GM08714 (cell line): ENCODE data around the gene CDKAL1.

Source experiments
- H3K4me3 ChIP-seq: fragments of 200-500 bp; sonication (Bioruptor generic); 2 replicates; pipeline ENCODE4 v1.5.1; 2014; ENCODE audit warnings: mild to moderate bottlenecking, low read length, inconsistent platforms
- ZNF274 ChIP-seq: IDR thresholded peaks from 2 replicates; pipeline ENCODE4 v1.6.1; 2012; ENCODE audit warnings: mild to moderate bottlenecking, low read depth, low read length

Gene CDKAL1

DNA sequence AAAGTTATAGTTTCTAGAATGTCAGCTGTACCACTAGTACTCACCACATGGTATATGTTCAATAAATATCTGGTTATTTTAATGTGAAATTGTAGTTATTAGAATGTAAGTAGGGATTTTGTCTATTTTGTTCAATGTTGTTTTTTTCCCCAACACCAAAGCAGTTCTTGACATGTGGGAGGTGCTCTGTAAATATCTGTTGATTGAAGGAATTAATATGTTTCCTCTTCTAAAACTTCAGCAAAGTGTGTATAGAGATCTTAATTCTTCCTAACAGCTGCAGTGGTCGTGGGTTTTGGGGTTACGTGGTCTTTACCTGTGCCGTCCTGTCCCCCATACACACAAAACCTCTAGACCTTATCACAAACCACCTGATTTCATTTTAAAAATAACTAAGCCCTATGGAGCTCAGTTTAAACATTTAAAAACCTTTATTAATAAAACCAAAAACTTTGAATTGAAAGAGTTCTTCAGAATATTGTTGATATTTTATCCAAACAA lies 587.4 kb downstream of the CDKAL1 start:
- no peak for TF ChIP-seq ZNF274
- H3K4me3 ChIP-seq: no peak overlapping the region

DNA sequence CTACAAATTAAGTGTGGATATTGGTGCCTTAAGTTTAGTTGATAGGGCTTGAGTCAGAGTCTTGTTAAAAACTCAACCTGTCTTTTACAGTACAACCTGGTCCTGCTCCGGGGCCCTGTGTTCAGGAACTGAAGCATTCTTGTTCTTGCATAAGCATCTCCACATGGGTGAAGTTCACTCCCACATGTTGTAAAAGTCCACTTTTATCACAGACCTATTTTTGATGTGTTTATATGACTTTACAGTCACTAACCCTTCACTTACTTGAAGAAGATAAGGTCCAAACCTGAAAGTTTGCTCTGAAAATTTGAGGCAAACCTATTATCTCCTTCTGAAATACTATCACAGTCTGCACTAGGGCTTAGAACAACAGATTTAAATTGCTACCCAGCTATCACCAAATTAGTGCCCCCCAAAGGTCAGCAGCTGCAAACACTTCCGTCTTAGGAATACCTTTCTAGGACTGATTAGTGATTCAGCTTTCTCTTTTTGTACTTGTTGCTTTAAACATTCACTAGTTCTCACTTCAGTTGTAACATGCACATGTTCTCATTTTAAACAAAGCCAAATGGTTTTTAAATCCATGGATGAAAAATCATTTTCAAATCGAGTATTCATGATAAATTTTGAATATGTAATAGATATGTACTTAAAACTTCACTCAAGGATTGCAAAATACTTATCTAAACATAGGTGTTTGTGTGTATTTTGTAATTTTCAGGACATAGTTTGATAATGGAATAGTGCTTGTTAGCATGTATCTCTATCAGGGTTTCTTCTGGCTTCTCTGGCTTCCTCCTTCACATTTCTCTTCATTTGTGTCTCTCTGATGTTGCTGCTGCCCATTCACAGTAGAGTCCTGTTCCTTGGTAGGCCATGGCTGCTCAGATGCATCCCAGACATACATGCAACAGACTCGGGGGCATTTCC lies 589.5 kb downstream of the CDKAL1 start:
- no peak overlapping the region for H3K4me3 ChIP-seq
- no peak for TF ChIP-seq ZNF274

DNA sequence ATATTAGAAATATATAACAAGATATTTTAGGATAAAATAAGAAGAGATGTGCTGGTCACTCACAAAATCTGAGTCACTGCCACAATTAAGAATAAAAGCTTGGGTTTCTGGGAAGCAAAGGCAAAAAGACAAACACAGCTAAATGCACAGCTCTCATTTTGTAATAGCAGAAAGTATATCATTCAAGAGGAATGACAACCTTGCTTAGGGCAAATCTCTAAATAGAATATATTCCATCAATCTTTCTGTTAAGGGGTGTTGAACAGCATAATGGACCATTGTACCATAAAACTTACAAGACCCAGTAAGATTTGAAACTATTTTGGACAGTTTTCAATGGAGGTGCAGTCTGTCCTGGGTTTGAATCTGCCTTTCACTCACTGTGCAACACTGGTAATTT lies 594.3 kb downstream of the CDKAL1 start:
- TF ChIP-seq ZNF274: no peak
- no peak overlapping the region for H3K4me3 ChIP-seq

DNA sequence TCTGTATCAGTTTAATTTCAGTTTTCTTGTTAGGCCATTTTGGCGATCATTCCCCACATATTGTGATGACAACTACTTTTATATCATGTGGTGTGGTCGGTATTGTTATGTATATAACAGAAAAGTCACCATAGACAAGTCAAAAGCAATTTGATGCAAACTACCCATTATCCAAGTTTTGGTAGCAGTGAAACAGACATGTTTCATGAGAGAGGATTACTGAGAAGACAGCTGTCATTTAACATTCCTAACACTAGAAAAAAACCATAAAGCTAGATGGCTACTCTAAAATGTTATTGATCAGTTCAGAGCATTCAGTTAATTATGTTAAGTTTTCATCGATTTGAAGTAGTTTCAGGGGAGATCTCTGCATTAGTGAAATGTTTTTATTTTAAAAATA lies 597.1 kb downstream of the CDKAL1 start:
- TF ChIP-seq ZNF274: no peak

DNA sequence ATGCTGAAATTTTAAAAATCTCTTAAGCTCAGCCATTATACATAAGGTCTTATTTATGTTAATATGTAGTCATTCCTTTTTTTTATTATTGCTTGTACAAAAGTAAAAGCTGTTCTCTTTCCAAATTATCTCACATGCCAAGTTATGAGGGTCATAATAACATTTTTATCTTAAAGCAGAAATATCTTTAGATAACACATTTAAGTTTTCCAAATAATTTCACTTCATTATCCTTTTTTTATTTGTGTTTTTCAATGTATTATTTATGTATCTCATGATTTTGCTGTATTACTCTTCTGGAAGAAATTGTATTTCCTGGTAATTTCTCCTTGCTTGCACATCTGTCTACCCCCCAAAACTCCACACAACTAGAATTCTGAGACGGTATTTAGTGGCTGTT lies 598.2 kb downstream of the CDKAL1 start:
- no peak for TF ChIP-seq ZNF274

More for the DNA sequence above, 597.1 kb downstream of the CDKAL1 start:
- no peak overlapping the region for H3K4me3 ChIP-seq

DNA sequence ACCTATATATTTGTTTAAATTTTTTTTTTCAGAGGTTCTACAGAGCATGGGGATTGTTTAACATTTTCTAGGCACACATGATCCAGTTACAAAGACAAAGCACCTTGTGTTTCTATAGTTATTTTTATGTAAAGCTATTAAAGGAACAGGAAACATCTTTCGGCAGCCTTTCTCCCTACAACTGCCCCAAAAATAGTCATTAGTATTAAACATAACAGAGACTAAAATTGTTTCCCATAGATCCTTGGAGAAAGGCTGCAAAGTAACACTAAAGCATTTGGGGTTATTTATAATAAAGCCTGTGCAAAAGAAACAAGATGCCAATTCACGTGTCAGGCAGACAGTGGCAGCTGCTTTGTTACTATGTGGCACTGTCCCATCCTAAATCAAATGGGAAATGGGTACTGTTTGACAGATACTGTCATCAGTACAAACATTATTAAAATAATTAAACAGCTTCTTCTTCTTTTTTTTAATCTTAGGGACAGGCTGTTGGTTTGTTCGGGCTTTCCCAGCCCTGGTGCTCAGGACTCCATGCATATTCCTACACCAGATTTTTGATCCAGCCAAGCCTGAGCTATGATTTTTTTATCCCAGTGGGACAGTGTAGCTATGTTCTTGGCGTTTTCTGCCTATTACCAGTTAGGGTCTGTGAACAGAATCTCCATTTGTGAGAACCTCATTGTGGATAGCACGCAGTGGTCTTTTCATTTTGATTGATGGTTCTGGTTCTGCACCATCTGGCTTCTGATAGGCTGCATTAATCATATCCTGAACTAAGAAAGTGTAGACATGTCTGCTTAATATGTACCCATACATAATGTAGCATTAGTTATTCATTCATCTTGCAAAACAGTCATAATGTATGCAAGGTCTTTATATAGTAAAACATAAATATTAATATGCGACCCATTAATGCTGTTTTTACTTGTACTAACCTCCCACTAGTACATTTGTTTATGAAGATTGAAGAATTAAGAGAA lies 598.9 kb downstream of the CDKAL1 start:
- no peak for TF ChIP-seq ZNF274

More for the DNA sequence above, 598.2 kb downstream of the CDKAL1 start:
- H3K4me3 ChIP-seq: no peak overlapping the region

DNA sequence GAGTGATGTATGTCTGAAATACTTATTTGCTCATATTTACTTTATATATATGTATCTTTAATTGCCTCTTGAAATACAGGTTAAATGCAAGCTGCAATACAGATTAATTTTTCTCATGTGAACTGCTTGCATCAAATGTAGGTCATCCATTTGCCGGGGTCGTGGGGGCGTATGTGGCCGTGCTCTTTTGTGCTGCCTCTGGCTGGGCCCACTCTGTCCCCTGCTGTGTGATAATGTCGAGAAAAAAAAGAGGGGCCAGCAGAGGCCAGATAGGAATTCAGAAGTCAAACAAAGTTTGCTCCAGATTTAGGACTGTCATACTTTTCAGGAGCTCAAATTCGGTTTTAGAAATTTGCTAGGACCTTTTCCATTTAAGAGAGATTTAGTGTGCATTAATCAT lies 599.6 kb downstream of the CDKAL1 start:
- no peak for TF ChIP-seq ZNF274
- H3K4me3 ChIP-seq: no peak overlapping the region

More for the DNA sequence above, 598.9 kb downstream of the CDKAL1 start:
- H3K4me3 ChIP-seq: no peak overlapping the region

DNA sequence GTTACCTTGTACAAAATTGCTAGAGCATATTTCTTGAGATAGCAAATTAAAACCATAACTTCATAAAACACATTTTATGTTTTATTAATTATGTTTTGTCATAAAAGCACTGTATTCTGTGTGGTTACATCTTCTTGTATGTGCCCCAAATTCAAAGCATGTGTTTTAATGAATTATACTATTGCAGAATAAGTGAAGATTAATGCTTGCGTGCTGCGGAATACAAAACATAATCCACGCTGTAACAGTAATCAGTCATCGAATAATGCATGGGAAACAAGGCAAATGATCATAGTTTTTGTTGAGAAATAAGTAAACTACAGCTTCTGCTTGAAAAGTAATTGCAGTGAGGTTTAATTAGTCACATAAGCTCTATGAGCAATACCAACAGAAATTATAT lies 600.1 kb downstream of the CDKAL1 start:
- H3K4me3 ChIP-seq: no peak overlapping the region
- TF ChIP-seq ZNF274: no peak

DNA sequence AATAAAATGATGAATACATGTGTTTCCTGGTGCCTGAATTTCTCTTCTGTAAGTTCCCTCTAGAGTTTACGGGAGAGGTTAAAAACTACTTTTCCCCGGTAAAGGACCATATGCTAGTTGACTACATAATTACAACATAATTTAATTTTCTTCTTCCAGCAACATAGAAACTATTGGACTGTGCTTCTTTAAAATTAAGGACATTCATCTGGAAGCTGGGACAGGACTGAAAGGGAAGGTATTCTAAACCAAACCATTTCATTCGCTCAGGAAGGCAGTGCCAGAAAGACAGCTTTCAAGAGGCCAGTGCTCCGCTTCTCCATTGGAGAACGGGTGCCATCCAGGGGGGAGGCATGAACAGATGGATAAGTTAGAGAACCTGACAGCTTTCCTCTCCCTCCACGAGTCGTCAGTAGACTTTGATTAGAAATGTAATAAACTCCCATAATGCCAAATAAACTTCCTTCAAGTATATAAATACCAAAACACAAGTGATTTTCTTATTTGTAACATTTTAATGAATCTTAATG lies 601.3 kb downstream of the CDKAL1 start:
- no peak for TF ChIP-seq ZNF274
- H3K4me3 ChIP-seq: no peak overlapping the region

DNA sequence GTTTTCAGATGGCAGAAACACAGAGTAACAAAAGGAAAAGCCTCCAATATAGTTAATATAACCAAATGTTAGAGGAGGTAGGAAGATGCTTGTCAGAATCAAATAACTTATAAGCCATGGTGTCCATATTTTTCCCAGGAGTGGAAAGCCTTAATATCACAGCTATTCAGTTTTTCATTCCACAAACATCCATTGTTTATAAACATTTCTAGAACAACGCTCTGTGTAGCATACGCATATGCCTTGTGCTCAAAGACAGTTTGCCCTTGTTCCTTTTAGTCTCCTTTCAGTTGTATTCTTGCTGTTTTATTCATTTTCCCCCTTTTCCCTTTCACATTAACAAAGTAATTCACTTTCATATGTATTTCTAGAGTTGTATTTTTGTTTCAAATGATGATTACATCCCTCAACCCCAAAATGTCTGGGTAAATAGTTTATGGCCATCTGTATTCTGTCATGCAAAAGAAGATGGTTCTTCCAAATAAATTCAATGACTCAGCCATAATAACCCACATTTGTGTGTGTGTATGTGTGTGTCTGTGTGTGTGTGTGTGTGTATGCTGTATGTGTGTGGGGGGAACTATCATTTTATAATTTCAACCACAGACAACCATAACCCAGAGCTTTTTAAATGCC lies 603.6 kb downstream of the CDKAL1 start:
- H3K4me3 ChIP-seq: no peak overlapping the region
- TF ChIP-seq ZNF274: no peak

DNA sequence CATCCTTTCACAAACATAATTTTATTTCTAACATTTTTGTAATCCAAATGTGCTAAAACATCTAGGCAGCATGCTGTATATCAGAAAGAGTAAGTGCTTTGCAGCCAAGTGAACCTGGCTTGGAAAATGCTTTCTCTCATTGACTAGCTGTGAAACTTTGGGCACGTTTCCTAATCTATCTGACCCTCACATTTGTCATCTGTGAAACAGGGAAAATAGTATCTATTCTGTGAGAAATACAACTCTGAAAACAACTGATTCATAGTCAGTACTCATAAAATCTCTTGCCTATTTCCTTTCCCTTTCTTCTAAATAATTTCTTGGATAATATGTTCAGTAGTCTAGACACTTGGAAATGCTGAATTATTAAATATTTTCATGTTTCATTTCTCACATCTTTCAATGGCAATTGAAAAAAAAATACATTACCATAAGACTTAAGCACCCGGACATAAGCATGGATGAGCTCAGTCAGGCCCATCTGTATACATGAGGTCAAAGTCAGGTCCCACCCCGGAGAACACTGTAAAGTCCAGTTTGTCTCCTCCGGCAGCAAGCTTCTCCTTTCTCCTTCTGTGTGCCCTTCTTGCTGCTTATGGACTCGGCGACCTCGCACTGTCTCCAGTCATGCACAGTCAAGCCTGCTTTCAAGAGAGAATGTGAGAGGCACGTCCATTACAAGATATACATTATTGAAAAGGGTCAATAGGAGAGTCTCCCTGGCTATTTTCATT lies 604.2 kb downstream of the CDKAL1 start:
- no peak for TF ChIP-seq ZNF274
- no peak overlapping the region for H3K4me3 ChIP-seq

DNA sequence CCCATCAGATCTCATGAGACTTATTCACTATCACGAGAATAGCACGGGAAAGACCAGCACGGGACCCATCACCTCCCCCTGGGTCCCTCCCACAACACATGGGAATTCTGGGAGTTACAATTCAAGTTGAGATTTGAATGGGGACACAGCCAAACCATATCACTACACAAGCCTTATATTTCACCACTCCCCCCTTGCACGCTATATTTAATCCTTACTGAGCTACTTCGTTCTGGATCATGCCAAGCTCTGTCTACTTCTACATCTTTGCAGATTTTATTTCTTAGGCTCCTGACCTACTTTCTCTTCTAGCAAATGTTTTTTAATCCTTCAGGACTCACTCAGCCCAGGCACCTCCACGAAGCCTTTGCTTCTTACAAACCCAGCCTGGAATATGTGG lies 606.7 kb downstream of the CDKAL1 start:
- no peak for TF ChIP-seq ZNF274
- no peak overlapping the region for H3K4me3 ChIP-seq
